Measurements from ENCODE around the gene DIDO1.
"Not testable (repeated sequence)": the region's sequence is repeated elsewhere in the genome, so short reads cannot be mapped to it uniquely, and the experiment has no call there.

Gene DIDO1

GRCh38 chr20:62858058-62858830, 68.1 kb downstream of the DIDO1 start:
- DNase-seq (ENCODE audit: low read depth in 2 of 3, low spot score in 1 of 3): no peak

GRCh38 chr20:62856931-62857619, 69.2 kb downstream of the DIDO1 start:
- DNase-seq (ENCODE audit: low read depth in 2 of 3, low spot score in 1 of 3): no peak

GRCh38 chr20:62855120-62855519, 71.2 kb downstream of the DIDO1 start:
- no peak for DNase-seq (ENCODE audit: low read depth in 2 of 3, low spot score in 1 of 3)

GRCh38 chr20:62854121-62854520, 72.2 kb downstream of the DIDO1 start:
- no peak for DNase-seq (ENCODE audit: low read depth in 2 of 3, low spot score in 1 of 3)

GRCh38 chr20:62853304-62853703, 73.0 kb downstream of the DIDO1 start:
- not testable (repeated sequence) for DNase-seq (ENCODE audit: low read depth in 2 of 3, low spot score in 1 of 3)

GRCh38 chr20:62852841-62853240, 73.5 kb downstream of the DIDO1 start:
- no peak for DNase-seq (ENCODE audit: low read depth in 2 of 3, low spot score in 1 of 3)

- DNase-seq (ENCODE audit: low read depth in 2 of 3, low spot score in 1 of 3): no peak
These were observed 74.1 kb downstream of the DIDO1 start for GRCh38 chr20:62852196-62852595.

GRCh38 chr20:62850333-62850974, 75.9 kb downstream of the DIDO1 start:
- no peak for DNase-seq (ENCODE audit: low read depth in 2 of 3, low spot score in 1 of 3)

- DNase-seq (ENCODE audit: low read depth in 2 of 3, low spot score in 1 of 3): no peak
These were observed 76.9 kb downstream of the DIDO1 start for GRCh38 chr20:62849431-62849830.

- not testable (repeated sequence) for DNase-seq (ENCODE audit: low read depth in 2 of 3, low spot score in 1 of 3)
These were observed 77.4 kb downstream of the DIDO1 start for GRCh38 chr20:62848917-62849316.

GRCh38 chr20:62846166-62846890, 80.0 kb downstream of the DIDO1 start:
- no peak for DNase-seq (ENCODE audit: low read depth in 2 of 3, low spot score in 1 of 3)

- DNase-seq (ENCODE audit: low read depth in 2 of 3, low spot score in 1 of 3): no peak
These were observed 80.7 kb downstream of the DIDO1 start for GRCh38 chr20:62845416-62846160.

GRCh38 chr20:62844182-62844581, 82.1 kb downstream of the DIDO1 start:
- DNase-seq (ENCODE audit: low read depth in 2 of 3, low spot score in 1 of 3): no peak

- DNase-seq (ENCODE audit: low read depth in 2 of 3, low spot score in 1 of 3): no peak
These were observed 82.6 kb downstream of the DIDO1 start for GRCh38 chr20:62843656-62844055.

GRCh38 chr20:62841705-62842212, 84.5 kb downstream of the DIDO1 start:
- no peak for DNase-seq (ENCODE audit: low read depth in 2 of 3, low spot score in 1 of 3)

GRCh38 chr20:62840244-62841197, 85.8 kb downstream of the DIDO1 start:
- no peak for DNase-seq (ENCODE audit: low read depth in 2 of 3, low spot score in 1 of 3)

GRCh38 chr20:62839816-62840215, 86.5 kb downstream of the DIDO1 start:
- DNase-seq (ENCODE audit: low read depth in 2 of 3, low spot score in 1 of 3): no peak

GRCh38 chr20:62839261-62839660, 87.0 kb downstream of the DIDO1 start:
- no peak for DNase-seq (ENCODE audit: low read depth in 2 of 3, low spot score in 1 of 3)

- DNase-seq (ENCODE audit: low read depth in 2 of 3, low spot score in 1 of 3): no peak
These were observed 88.0 kb downstream of the DIDO1 start for GRCh38 chr20:62838128-62838891.
